Bronchial epithelial cell (primary cell): ENCODE data around the gene AKTIP. TPM values are rescaled to one million over a fixed set of nuclear protein-coding genes. Genes with fewer than 3 reads are reported as not detected.
"Not testable (repeated sequence)": the region's sequence is repeated elsewhere in the genome, so short reads cannot be mapped to it uniquely, and the experiment has no call there.

Experiments
- DNase-seq: peaks from one replicate; pipeline ENCODE4 v3.0.0-alpha.2; 2010; ENCODE audit warnings: low read depth
- FAIRE-seq: peaks from 2 replicates; lab custom pipeline; 2011; peaks lifted over from hg19 to GRCh38; lab: Jason Lieb, UNC
- H3K27me3 ChIP-seq: 2 replicates; pipeline ENCODE4 v1.5.1; 2011; ENCODE audit warnings: low read length; ENCODE audit not compliant: control insufficient read depth, insufficient read depth
- H3K36me3 ChIP-seq: 2 replicates; pipeline ENCODE4 v1.5.1; 2011; ENCODE audit warnings: low read length; ENCODE audit not compliant: control insufficient read depth, insufficient read depth
- H3K4me3 ChIP-seq: 2 replicates; pipeline ENCODE4 v1.5.1; 2011; ENCODE audit warnings: mild to moderate bottlenecking, low read depth, low read length, control low read depth
- total RNA-seq: library from RNA; depleted of rRNA; stranded (reverse); fragments of >200 nt; gene quantifications from 2 replicates; pipeline ENCODE4 v1.2.1, GENCODE V29; 2014
- TF ChIP-seq, protein P1 (sequence below): IDR thresholded peaks from 2 replicates; pipeline ENCODE4 v1.5.1; 2011; ENCODE audit warnings: mild to moderate bottlenecking, moderate library complexity, low read length, control low read depth, inconsistent platforms; ENCODE audit not compliant: insufficient read depth, severe bottlenecking

AKTIP gene
- total RNA-seq, 1 donor from 2014 or later, result 50.5 TPM

DNA sequence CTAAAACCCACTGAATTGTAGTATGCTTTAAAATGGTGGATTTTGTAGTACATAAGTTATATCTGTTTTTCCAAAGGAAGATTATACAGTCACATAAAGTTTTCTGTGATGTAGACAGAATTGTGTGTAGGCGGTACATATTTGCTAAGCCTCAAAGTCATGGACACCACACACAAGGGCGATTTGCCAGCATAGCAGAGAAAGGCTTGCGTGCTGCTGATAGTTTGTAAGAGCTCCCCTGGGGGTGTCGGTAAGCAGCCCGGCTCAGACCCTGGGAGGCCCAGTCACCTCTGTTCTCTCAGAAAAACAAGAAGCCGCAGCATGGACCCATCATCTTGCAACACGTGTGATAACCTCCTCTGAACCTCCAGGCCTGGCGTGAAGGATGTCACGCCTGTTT lies 38.3 kb upstream of the AKTIP start:
- FAIRE-seq, result no peak
- no peak for DNase-seq
- H3K27me3 ChIP-seq, result no peaks in the 10 kb centered on the region
- H3K4me3 ChIP-seq, result no peak overlapping the region
- no peaks in the 10 kb centered on the region for H3K36me3 ChIP-seq
- TF ChIP-seq, protein P1, sequence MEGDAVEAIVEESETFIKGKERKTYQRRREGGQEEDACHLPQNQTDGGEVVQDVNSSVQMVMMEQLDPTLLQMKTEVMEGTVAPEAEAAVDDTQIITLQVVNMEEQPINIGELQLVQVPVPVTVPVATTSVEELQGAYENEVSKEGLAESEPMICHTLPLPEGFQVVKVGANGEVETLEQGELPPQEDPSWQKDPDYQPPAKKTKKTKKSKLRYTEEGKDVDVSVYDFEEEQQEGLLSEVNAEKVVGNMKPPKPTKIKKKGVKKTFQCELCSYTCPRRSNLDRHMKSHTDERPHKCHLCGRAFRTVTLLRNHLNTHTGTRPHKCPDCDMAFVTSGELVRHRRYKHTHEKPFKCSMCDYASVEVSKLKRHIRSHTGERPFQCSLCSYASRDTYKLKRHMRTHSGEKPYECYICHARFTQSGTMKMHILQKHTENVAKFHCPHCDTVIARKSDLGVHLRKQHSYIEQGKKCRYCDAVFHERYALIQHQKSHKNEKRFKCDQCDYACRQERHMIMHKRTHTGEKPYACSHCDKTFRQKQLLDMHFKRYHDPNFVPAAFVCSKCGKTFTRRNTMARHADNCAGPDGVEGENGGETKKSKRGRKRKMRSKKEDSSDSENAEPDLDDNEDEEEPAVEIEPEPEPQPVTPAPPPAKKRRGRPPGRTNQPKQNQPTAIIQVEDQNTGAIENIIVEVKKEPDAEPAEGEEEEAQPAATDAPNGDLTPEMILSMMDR, result no peak

DNA sequence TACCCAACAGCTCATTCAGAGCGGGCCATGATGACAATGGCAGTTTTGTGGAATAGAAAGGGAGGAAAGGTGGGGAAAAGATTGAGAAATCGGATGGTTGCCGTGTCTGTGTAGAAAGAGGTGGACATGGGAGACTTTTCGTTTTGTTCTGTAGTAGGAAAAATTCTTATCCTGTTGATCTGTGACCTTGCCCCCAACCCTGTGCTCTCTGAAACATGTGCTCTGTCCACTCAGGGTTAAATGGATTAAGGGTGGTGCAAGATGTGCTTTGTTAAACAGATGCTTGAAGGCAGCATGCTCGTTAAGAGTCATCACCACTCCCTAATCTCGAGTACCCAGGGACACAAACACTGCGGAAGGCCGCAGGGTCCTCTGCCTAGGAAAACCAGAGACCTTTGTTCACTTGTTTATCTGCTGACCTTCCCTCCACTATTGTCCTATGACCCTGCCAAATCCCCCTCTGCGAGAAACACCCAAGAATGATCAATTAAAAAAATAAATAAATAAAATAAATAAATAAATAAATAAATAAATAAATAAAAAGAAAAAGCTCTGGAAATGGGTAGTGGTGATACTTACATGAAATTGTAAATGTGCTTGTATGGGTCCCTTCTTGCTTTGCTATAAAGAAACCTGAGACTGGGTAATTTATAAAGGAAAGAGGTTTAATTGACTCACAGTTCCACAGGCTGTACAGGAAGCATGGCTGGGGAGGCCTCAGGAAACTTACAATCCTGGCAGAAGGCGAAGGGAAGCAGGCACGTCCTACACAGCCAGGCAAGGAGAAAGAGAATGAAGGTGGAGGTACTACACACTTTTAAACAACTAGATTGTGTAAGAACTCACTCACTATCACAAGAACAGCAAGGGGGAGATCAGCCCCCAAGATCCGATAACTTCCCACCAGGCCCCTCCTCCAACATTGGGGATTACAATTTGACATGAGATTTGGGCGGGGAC lies 37.0 kb upstream of the AKTIP start:
- H3K4me3 ChIP-seq, FAIRE-seq, H3K27me3 ChIP-seq, DNase-seq, H3K36me3 ChIP-seq: not testable (repeated sequence)

DNA sequence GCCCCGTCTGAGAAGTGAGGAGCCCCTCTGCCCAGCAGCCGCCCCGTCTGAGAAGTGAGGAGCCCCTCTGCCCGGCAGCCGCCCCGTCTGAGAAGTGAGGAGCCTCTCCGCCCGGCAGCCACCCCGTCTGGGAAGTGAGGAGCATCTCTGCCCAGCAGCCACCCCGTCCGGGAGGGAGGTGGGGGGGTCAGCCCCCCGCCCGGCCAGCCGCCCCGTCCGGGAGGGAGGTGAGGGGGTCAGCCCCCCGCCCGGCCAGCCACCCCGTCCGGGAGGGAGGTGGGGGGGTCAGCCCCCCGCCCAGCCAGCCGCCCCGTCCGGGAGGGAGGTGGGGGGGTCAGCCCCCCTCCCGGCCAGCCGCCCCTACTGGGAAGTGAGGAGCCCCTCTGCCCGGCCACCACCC lies 36.3 kb upstream of the AKTIP start:
- H3K27me3 ChIP-seq, H3K36me3 ChIP-seq, H3K4me3 ChIP-seq, FAIRE-seq, DNase-seq: not testable (repeated sequence)

DNA sequence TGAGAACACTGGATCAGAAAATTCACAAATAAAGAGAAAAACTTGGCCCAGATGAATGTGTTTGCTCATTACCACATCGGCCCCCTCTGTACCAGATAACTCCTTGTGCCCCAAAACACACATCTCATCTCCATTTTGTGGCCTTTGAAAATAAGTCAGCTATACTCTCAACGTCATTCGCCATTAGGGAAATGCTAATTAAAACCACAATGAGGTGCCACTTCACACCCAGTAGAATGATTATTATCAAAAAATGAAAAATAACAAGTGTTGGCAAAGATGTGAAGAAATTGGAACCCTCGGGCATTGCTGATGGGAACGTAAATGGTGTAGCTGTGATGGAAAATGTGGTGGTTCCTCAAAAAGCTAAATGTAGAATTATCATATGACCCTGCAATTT lies 34.6 kb upstream of the AKTIP start:
- DNase-seq, result no peak
- H3K36me3 ChIP-seq, result no peaks in the 10 kb centered on the region
- FAIRE-seq, result no peak
- TF ChIP-seq, protein P1, result no peak
- H3K27me3 ChIP-seq, result no peaks in the 10 kb centered on the region
- H3K4me3 ChIP-seq, result no peak overlapping the region

DNA sequence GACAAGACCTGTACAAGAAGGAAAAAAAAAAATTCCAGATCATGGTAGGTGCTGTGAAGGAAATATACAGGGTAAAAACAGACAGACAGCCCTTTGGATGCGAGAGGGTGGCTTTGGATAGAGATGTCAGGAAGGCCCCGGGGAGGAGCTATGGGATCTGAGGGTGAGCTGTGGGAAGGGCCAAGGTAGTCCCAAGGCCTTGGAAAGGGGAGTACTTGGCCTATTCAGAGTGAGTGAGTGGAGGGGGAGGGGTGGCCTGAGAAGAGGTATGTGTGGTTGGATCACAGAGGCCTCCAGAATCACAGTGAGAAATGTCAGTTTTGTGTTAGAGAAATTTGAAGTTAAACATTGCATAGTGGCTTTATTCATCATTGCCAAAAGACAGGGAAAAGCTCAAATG lies 31.2 kb upstream of the AKTIP start:
- TF ChIP-seq, protein P1, result no peak
- Histone ChIP-seq H3K36me3 (no peaks in the 10 kb centered on the region), H3K27me3 (no peaks in the 10 kb centered on the region), H3K4me3 (no peak overlapping the region)
- FAIRE-seq (no peak), DNase-seq (no peak)

DNA sequence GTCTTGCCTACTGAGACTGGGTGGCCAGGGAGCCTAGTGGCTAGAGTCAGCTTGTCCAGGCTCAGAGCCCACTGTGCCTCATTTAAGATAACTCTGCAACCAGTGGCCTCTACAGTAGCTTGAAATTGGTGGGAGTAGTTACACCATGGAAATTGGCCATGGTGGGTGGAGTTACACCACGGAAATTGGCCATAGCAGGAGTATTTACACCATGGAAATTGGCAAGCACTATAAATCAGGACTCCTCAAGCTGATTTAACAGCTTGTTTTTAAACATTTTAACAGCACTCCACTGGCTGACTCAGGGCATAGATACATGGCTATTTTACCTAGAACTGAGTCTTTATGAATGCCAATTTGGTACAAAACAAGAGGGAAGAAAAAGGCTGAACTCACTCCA lies 27.7 kb upstream of the AKTIP start:
- TF ChIP-seq, protein P1, result no peak
- Histone ChIP-seq H3K36me3 (no peaks in the 10 kb centered on the region), H3K27me3 (no peaks in the 10 kb centered on the region), H3K4me3 (no peak overlapping the region)
- DNase-seq (no peak), FAIRE-seq (no peak)
